ENCODE measurements around the gene PSMB3.
"Not testable (repeated sequence)": the region's sequence is repeated elsewhere in the genome, so short reads cannot be mapped to it uniquely, and the experiment has no call there.

The PSMB3 gene

DNA sequence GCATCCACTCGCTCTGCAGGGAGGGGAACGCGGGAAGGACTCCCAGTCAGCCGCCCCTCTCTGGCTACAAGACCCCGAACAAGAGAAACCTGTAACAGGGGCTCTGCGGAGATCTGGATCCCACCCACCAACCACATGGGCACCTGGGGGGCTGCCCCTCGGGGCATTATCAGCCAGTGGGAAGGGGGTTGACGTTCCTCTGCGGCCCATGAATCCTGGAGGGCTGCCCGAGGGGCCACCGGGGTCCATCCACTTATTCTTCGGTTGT lies 2.6 kb upstream of the PSMB3 start:
- no peak for DNase-seq

DNA sequence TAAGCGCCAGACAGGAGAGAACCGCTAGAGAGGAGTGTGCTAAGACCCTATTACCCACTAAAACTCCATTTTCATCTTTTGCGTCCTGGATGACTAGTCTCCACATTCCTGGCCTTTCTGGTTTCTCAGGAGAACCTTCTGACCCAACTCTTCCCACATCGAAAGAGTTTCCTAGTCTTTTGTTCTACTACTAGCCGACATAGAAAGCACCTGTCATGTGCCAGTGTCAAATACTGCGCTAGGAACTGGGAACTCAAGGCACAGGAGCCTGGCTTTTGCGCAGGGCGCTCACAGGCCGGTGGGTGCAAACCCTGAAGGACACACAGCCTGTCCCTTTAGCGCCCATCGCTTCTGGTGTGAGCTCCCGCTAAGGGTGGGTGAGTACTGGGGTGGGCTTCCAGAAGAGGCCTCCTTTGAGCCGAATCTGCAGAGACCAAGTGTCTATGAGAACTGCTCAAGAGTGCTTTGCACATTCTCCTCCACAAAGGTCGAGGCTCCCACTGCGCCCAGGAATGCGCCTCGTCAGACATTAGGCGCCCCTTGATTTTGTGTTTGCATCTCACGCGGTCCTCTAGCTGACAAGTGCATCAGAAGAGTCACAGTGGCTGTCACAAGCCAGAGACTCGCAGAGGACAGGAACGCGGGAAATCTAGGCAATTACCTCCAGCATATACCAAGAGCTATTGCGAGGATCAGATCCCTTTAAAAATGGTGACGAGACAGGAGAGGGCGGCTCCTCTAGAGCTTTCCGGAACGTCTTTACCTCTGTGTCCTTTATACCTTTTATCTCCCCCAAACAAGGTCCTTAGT lies 2.0 kb upstream of the PSMB3 start:
- DNase-seq: no peak

DNA sequence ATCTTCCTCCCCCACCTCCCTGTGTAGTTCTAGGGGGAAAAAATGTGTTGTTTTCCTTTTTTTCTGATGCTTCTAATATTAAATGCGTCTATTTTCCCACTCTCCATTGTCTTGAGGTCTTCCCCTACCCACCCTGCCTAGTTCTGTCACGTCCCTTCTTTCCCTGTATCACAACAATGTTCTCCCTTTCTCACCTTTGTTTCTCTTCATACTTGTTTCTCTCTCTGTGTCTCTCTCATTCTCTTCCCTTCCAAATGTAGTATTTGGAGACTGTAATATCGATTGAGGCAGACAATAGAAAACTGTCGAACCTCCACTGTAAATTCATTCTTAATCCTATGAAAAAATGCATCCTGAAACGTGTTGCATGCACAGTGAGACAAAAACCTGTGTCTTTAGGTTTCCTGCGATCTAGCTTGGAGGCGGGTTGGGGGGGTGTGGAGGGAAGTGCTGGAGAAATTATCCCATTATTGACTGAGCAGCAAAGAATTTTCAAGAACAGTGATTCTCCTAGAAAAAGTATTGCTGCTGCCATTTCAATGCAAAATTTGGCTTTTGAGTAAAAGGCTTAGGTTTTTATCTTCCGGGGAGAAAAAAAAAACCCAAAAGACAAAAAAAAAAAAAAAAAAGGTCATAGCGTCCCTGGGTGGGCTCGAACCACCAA lies 1.3 kb upstream of the PSMB3 start:
- DNase-seq: no peak

DNA sequence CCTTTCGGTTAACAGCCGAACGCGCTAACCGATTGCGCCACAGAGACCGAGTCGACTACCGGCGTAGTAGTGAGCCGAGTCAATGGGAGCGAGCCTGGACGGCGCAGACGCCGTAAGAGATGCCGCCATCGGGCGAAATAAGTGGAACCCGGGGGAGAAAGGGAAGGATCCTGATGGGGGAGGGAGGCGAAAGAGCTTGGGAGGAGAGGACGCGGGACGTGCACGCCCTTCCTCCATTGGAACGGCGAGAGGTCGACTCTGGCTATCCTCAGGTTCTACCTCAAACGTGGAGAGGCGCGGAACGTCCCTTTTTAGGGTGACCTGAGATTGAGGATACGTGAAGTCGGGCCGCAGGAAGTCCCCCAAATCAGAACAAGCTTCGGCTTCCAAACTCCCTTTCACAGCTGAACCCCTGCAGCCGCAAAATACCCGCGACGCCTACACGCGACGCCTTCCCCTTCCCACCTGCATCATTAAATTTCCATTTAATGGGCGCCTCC lies 683 bp upstream of the PSMB3 start:
- peak; percentile 72 for DNase-seq

DNA sequence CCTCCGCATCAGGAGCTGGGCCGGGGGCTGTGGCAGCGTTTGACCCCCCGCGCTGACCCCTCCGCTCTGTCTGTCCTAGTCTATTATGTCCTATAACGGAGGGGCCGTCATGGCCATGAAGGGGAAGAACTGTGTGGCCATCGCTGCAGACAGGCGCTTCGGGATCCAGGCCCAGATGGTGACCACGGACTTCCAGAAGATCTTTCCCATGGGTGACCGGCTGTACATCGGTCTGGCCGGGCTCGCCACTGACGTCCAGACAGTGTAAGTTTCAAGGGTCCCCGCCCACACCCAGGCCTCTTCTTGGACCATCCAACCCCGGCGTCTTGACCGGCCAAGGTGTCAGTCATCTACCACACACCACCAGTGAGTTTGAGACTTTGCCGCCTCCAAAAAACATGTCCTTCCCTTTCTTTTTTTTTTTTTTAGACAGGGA lies 548 bp downstream of the PSMB3 start:
- no peak for DNase-seq

DNA sequence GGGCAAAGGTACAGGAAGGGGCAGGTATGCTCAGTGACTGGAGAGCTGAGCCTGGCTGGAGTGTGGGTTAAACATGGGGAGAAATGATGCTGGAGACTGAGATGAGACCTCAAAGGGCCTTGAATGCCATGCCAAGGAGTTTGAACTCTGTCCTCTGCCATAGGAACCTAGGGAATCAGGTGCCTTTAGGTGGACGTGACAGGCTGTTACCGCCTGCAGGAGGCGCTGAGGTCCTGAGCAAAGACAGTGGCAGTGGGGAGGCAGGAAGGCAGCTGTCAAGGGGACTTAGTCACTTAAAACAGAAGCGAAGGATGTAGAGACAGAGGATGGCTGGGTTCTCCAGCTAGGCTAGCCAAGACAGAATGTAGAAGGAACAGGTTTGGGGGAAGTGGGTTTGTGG lies 9.1 kb downstream of the PSMB3 start:
- no peak for DNase-seq

DNA sequence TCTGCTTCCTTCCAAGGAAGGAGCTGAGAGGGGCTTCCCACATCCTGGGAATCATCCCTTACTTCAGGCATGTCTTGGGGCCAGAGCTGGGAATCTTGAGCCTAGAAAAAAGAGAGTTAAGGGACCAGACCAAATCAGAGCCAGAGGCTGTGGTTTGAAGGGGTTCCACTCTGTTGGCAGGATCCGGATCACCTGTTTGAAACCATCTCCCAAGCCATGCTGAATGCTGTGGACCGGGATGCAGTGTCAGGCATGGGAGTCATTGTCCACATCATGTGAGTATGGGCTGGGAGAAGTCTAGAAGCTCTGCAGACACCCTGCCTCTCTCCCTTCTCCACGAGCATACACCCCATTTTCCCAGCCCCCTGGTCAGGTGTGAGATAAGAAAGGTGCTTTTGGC lies 9.7 kb downstream of the PSMB3 start:
- DNase-seq: no peak

DNA sequence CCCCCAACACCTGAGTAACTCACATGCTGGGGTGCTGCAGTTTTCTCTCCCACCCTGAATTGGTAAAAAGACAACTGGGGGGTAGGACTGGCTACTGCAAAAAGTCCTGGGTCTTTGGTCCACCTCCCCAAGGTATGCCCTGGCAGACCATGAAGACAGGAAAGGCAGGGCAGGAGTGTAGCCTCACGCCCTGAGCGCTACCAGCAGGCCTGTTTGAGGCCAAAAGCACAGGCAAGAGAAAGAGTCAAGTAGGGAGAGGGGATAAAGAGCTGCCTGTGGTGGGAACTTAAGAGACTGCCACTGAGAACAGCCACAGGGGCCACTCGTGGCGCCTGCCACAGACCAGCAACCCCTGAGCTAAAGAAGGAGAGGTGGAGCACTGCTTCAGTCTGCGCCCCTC lies 13.8 kb downstream of the PSMB3 start:
- DNase-seq: no peak

DNA sequence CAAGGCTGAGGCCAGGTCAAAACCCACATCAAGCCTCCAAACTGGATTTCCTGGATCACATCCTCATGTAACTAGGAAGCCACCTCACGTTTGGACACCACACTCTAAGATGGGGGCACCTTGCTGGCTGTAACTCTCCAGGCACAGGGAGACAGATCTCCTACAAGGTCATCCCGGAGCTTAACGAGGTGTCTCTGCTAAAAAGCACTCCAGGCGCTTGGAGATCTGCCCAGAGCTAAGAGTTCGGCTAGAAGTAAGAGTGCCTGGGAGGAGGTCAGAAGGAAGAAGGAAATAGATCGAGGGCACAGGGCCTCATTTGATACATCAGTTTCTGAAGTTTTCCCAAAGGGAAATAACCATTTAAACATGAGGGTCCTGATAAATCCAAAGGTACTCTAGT lies 15.9 kb downstream of the PSMB3 start:
- no peak for DNase-seq

DNA sequence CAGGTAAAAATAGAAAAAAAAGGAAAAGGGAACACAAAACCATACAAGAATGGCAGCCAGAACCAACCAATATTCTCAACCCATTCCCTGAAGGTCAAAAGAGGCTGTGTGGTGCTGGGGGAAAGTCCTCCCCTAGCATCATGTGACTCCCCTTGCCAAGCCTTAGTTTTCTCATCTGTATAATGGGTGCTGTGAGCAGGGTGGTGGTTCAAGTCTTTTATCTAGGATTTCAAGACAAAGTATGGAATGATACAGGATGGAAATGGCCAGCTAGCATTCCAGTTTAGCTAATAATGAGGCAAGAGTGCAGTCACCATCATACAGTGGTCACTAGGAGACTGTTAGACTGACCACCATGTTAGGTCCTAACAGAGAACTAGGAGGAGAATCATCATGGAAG lies 20.7 kb downstream of the PSMB3 start:
- no peak for DNase-seq

DNA sequence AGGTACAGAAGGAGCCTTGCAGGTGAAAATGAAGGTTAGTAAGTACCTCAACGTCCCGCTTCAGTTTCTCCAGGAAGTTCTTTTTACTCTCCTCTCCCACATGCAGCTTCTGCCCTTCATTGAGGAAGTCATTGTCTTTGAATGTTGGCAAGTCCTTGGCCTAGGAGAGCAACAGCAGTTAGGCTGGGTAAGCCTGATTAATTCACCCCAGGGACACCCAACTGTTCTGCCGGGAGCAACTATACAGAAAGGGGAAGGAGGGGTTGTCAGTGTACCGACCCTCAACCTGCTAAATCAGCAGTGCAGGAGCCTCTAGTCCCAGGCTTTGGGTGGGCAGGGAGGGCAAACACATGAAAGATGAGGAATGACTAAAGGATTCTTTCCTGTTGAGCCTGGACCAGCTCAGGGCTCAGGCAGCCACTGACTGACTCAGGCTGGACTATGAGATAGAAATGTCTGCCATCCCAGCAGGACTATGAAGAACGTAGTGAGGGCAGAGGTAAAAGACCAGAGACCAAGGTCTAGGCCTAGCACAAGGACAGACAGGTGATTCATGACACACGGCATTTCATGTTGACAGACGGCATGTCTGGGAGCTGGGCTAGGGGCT lies 25.2 kb downstream of the PSMB3 start:
- DNase-seq: no peak

DNA sequence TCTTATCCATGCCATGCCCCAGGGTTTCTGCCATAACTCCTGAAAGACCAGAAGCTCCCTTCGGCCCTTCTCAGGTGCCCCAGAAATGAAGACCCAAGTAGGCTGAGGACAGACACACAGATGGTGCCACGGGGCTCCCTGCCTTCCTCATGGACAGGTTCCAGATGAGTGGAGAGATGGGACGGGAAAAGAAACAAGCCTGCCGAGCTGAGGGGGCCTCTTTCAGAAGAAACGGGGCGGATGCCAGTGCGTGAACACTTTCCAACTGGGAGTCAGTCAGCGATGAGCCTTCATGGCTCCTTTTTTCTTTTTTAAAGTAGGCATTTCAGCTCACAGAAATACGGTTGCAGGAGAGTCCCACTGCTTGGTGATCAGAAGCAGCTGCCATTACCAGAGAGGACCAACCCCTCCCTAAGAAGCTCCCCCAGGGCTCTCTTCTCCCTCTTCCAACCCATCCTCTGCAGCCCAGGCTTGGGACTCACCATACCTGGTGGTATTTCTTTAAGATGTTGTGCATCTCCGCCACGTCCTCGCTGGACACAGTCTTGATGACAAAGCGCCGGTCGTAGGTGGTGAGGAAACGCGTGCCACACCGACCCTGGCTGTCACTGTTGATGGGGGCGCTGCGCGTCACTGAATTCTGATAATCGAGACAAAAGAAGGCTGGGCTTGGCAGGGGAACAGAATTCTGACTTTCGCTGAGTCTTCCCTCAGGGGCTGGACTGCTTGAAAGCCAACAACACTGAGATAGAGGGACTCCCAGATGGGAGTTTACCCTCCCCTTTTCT lies 27.6 kb downstream of the PSMB3 start:
- DNase-seq: no peak

DNA sequence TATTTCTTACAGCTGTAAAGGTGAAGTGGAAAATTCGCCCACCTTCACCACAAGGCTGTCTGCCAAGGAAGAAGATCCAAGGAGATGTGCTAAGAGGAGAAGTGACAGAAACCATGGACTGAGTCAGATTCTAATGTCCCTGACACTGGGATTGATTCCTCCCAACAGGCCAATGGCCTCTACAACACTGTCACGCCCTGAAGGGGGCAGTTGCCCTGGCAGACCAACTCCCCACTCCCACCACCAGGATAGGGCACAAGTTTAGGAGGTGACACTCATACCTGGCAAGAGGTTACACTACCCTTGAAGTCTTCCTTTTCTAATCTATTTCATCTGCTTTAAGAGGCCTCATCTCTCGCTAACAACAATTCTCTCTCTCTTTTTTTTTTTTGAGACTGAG lies 30.7 kb downstream of the PSMB3 start:
- no peak for DNase-seq

DNA sequence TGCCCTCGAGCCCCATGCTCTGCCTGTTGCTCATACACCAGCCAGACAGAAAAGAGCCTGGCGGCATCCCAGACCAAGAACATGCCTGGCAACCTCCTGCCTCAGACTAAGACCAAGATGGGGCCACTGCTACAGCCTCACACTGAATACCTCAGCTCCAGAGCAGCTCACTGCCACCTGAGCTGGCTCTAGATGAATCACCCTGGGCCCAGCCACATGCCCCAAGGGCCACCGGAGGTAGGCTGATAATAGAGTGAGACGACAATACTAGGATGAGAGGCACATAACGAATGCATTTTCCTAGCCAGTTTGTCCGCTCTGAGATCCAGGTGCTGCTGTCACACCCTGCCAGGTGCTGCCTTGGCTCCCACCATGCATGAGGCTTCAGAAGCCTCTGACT lies 33.8 kb downstream of the PSMB3 start:
- DNase-seq: no peak

DNA sequence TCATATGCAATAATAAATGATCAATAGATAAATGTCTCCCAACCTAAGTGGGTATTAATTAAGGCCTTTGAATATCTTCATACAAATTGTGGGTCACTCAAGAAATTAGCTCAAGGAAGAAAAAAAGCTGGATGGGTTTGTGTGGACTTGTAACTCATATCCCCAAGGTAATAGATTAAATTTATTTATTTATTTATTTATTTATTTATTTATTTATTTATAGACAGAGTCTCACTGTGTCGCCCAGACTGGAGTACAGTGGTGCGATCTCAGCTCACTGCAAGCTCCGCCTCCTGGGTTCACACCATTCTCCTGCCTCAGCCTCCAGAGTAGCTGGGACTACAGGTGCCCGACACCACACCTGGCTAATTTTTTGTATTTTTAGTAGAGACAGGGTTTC lies 35.5 kb downstream of the PSMB3 start:
- not testable (repeated sequence) for DNase-seq

DNA sequence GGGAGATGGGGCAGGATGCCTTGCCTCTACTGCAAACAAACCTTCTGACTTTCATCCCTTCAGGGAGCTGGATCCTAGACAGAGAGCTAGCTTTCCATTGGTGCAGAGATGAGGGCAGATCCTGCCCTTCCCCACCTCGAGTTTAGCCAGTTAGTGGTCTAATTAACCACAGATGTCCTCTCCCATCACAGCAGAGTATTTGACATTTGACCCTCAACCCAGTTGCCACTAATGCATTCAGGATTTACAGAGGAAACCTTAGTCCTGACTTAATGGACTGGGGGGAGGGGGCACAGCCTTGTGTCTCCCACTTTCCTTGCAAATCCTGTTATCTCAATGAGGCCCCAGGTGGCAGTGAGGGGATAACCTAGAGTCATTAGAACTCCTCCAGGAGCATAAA lies 36.6 kb downstream of the PSMB3 start:
- no peak for DNase-seq

DNA sequence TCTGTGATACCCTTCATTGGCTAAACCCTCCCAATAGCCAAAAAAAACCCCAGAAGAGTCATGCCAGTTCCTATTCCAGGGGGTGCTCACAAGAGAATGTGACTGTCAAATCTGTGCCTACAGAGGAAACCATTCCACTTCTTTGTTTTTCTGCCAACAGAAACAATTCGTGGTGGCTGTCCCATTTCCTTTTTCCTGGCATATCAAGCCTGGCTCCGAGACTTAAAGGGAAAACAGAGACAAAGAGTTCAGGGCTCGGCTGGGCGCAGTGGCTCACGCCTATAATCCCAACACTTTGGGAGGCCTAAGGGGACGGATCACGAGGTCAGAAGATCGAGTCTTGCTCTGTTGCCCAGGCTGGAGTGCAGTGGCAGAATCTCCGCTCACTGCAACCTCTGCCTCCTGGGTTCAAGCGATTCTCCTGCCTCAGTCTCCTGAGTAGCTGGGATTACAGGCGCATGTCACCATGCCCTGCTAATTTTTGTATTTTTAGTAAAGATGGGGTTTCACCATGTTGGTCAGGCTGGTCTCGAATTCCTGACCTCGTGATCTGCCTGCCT lies 37.7 kb downstream of the PSMB3 start:
- not testable (repeated sequence) for DNase-seq

DNA sequence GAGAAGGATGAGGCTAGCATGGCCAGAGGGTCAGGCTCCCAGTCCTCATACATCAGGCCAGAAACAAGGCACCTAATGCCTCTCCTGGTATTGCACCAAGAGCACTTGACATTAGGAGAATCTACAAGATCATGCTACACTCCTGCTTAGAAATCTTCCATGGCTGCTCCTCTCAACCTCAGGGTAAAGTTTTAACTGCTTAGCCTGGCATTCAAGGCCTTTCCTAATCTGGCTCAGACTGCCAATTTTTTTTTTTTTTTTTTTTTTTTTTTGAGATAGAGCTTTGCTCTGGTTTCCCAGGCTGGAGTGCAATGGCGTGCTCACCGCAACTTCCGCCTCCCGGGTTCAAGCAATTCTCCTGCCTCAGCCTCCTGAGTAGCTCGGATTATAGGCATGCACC lies 38.6 kb downstream of the PSMB3 start:
- no peak for DNase-seq

DNA sequence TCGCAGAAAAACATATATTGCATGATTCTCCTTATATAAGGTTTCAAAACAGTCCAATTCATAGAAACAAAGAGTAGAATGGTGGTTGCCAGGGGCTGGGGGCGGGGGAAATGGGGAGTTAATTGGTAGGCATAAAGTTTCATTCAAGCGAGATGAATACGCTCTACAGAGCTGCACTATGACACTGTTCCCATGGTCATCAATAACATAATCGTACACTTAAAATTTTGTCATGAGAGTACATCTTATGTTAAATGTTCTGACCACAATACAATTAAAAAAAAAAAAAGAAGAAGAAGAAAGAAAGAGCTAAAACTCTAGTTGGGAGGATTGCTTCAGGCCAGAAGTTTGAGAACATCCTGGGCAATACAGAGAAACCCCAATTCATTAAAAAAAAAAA lies 41.7 kb downstream of the PSMB3 start:
- no peak for DNase-seq

DNA sequence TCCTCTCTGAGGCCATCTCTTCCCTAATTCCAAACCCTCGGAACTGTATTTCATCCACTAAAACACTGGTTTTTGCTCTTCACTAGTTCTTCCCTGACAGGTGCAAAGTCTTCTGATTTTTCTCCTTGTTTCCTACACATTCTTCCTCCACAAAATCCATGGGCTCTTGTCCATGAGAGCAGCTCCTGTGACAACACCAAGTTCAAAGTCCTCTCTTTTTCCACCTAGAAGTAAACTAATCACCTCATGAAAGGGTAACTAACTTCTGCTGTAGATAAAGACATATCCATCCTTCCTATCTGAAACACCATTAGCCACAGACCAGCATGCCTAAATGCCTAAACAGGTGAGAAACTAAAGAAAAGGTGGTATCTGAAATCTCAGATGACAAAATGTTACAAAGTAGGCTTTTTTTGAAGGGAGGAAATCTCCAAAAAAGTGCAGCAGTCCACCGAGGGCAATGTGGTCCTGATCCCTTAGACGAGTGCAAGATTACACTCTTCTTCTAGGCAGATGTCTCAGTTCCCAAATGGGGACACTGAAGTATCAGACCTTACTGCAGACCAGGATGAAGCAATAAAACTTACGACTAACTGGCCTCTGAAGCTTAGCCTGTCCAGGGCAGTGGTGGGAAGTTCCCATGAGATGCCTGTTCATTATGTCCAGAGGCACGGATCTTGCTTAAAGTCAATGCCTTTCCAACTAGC lies 44.1 kb downstream of the PSMB3 start:
- DNase-seq: no peak

DNA sequence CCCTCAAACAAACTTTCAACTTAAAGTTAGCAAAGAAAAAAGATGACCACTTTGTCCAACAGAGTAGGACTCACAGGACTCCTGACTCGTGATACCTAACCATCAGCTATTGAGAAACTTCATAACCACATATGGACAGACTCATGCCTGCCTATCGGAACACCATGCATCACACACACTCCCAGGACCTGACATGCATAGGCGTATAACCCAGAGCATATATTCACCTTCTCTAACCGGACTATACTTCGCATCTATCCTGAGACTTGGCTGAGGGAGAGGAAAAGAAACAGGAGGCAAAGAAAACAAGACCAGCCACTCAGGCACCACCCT lies 44.6 kb downstream of the PSMB3 start:
- DNase-seq: no peak

DNA sequence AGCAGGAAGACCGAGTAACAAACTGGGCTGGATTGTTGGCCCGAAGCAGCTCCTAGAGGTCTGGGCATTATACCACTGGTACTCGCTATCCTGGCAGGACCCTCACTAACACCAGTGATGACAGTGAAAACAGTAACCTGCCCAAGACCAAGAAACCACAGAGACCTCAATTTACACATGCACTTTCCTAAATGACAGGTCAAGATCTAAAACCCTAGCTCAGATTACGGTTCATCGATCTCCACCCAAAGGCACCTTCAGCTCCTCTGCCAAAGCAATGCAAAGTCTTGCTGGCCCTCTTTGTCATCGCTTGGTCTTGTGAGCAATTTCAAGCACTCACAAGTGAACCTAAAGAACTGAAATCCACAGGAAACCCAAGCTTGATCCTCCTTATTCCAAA lies 45.3 kb downstream of the PSMB3 start:
- no peak for DNase-seq
